IPS-18a (cell line): Measurements from ENCODE around the gene PRR36.

Source experiments
- H3K27ac ChIP-seq: one replicate; pipeline ENCODE4 v1.5.1; 2013; ENCODE audit warnings: low read length
- H3K27me3 ChIP-seq: one replicate; pipeline ENCODE4 v1.6.1; 2013; ENCODE audit warnings: mild to moderate bottlenecking, low read length; ENCODE audit not compliant: control insufficient read depth, insufficient read depth
- H3K36me3 ChIP-seq: one replicate; pipeline ENCODE4 v1.6.1; 2013; ENCODE audit warnings: low read depth, low read length; ENCODE audit not compliant: control insufficient read depth
- H3K4me1 ChIP-seq: one replicate; pipeline ENCODE4 v1.6.1; 2013; ENCODE audit warnings: low read depth, low read length; ENCODE audit not compliant: control insufficient read depth
- H3K4me3 ChIP-seq: one replicate; pipeline ENCODE4 v1.5.1; 2013; ENCODE audit warnings: low read length
- H3K9ac ChIP-seq: one replicate; pipeline ENCODE4 v1.6.1; 2013; ENCODE audit warnings: mild to moderate bottlenecking, low read length, moderate library complexity
- H3K9me3 ChIP-seq: one replicate; pipeline ENCODE4 v1.6.1; 2013; ENCODE audit warnings: low read depth, low read length; ENCODE audit not compliant: control insufficient read depth

PRR36 gene

DNA sequence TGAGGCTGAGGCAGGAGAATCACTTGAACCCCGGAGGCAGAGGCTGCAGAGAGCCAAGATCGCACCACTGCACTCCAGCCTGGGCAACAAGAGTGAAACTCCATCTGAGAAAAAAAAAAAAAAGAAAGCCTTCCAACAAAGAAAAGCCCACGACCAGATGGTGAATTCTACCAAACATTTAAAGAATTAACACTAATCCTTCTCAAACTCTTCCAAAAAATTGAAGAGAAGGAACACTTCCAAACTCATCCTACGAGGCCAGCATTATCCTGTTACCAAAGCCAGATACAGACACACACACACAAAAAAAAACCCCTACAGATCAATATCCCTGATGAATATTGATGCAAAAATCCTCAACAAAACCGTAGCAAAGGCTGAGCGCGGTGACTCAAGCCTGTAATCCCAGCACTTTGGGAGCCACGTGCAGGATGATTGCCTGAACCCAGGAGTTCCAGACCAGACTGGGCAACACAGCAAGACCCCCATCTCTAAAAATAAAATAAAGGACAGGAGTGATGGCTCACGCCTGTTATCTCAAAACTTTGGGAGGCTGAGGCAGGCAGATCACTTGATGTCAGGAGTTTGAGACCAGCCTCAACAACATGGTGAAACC is 50.4 kb downstream of the PRR36 start:
- no peaks in the 10 kb centered on the region for H3K36me3 ChIP-seq
- H3K4me3 ChIP-seq: no peak overlapping the region
- H3K9me3 ChIP-seq: no peaks in the 10 kb centered on the region
- H3K9ac ChIP-seq: no peak overlapping the region
- H3K27ac ChIP-seq: no peak overlapping the region
- H3K4me1 ChIP-seq: no peaks in the 10 kb centered on the region
- H3K27me3 ChIP-seq: peaks cover 21% of the 10 kb centered on the region

DNA sequence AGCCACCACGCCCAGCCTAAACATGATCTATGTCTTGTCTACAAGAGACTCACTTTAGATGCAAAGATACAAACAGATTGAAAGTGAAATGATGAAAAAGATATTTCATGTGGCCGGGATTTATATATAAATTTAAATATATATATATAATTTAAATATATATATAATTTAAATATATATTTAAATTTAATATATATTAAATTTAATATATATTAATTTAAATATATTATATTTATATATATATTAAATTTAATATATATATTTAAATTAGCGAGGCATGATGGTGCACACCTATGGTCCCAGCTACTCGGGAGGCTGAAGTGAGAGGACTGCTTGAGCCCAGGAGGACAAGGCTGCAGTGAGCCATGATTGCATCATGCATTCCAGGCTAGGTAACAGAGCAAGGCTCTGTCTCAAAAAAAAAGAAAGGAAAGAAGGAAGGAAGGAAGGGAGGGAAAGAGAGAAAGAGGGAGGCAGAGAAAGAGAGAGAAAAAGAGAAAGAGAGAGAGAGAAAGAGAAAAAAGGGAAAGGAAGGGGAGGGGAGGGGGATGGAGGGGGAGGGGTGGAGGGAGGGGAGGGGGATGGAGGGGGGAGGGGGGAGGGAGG is 51.2 kb downstream of the PRR36 start:
- Histone ChIP-seq H3K9me3 (no peaks in the 10 kb centered on the region), H3K27me3 (peaks cover 15% of the 10 kb centered on the region), H3K4me3 (no peak overlapping the region), H3K27ac (no peak overlapping the region), H3K4me1 (no peaks in the 10 kb centered on the region), H3K9ac (no peak overlapping the region), H3K36me3 (no peaks in the 10 kb centered on the region)

DNA sequence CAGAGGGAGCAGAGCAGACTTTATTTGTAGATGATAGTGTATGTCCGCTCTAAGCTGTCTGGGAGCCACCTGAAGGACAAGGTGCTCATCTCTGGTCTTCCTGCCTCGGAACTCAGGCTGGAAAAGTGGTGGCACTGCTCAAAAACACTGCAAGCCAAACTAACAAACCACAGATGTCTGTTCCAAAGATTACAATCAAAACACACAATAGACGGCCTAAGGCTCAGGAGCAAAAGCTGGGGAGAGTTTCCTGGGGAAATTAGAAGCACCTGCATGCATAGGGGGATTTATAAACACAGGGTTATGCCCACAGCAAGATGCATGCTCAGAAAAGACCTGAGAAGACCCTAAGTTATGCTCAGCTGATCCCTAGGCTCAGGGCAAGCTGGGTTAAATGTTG is 53.6 kb downstream of the PRR36 start:
- Histone ChIP-seq H3K4me1 (no peaks in the 10 kb centered on the region), H3K36me3 (no peaks in the 10 kb centered on the region), H3K27me3 (peaks cover 5% of the 10 kb centered on the region), H3K9ac (no peak overlapping the region), H3K9me3 (no peaks in the 10 kb centered on the region), H3K27ac (no peak overlapping the region), H3K4me3 (no peak overlapping the region)

DNA sequence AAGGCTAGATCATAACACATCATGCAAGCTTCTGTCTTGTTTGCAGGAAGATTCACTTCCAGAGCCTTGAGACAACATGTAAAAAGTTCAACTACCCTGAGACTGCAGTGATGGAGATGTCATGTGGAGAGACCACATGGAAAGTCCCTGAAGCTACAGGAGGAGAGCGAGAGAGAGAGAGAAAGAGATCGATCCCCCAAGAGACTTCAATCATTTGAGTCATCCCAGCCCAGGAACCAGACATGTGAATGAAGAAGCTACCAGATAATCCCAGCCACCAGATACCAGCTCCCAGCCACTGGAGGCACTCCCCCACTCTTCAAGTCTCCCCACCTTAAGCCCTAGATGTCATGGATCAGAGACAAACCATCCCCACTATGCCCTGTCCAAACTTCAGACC is 54.9 kb downstream of the PRR36 start:
- H3K36me3 ChIP-seq: no peaks in the 10 kb centered on the region
- peaks cover 5% of the 10 kb centered on the region for H3K27me3 ChIP-seq

DNA sequence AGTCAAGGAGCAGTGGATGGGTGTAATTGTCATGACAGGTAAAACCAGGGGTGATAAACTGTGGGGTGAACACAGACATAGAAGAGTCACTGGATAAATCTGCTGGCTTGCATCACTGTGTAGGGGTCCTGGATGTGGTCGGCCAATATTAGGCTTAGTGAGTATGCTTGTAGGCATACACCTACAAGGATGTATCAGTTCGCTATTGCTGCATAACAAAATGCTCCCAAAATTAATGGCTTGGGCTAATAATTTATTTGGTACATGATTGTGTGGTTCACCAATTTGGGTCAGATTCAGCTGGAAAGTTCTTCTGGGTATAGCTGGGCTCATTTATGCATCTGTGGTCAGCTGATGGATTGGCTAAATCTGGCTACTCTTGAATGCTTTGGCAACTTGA is 55.4 kb downstream of the PRR36 start:
- H3K36me3 ChIP-seq: no peaks in the 10 kb centered on the region
- no peak overlapping the region for H3K9ac ChIP-seq
- peaks cover 5% of the 10 kb centered on the region for H3K27me3 ChIP-seq
- no peak overlapping the region for H3K4me3 ChIP-seq
- no peaks in the 10 kb centered on the region for H3K4me1 ChIP-seq
- H3K27ac ChIP-seq: no peak overlapping the region
- no peaks in the 10 kb centered on the region for H3K9me3 ChIP-seq

More for the DNA sequence above, 54.9 kb downstream of the PRR36 start:
- Histone ChIP-seq H3K27ac (no peak overlapping the region), H3K4me3 (no peak overlapping the region), H3K9ac (no peak overlapping the region), H3K9me3 (no peaks in the 10 kb centered on the region), H3K4me1 (no peaks in the 10 kb centered on the region)
